H1 (cell line): ENCODE data around the gene PTPN2. TPM values are rescaled to one million over a fixed set of nuclear protein-coding genes. Genes with fewer than 3 reads are reported as not detected.

Source experiments
- CTCF ChIA-PET: fragments of 300-600 bp; sonication (Branson Sonifier 250); formaldehyde crosslinking; loops from one replicate; lab custom pipeline; 2021; ENCODE audit not compliant: partially characterized antibody; lab: Charles Lee
- POLR2A ChIA-PET: fragments of 300-600 bp; sonication (Branson Sonifier 250); formaldehyde crosslinking; loops from one replicate; lab custom pipeline; 2021; ENCODE audit warnings: inconsistent platforms; ENCODE audit not compliant: partially characterized antibody; lab: Charles Lee
- DNase-seq, 2 experiments: peaks; one replicate each; pipeline versions ENCODE4 v3.0.0 to v3.0.0-alpha.2; 2010 to 2022; ENCODE audit warnings: low spot score in 2 of 2, low read depth in 1 of 2, mixed read lengths in 1 of 2
- FAIRE-seq: peaks from 2 replicates; lab custom pipeline; 2011; peaks lifted over from hg19 to GRCh38; lab: Jason Lieb, UNC
- H2AFZ ChIP-seq: 2 replicates; pipeline ENCODE4 v1.8.1; 2012; ENCODE audit warnings: low read length, inconsistent platforms
- H2AK5ac ChIP-seq: 2 replicates; pipeline ENCODE4 v1.6.1; 2013; ENCODE audit warnings: low read depth, low read length
- H2BK120ac ChIP-seq: replicated peaks from 2 replicates; pipeline ENCODE3; 2013; ENCODE audit warnings: low read depth, low read length, inconsistent platforms
- H2BK12ac ChIP-seq: 2 replicates; pipeline ENCODE4 v1.6.1; 2013; ENCODE audit warnings: low read depth, low read length
- H2BK15ac ChIP-seq: 2 replicates; pipeline ENCODE4 v1.6.1; 2013; ENCODE audit warnings: low read length
- H2BK20ac ChIP-seq: 2 replicates; pipeline ENCODE4 v1.6.1; 2013; ENCODE audit warnings: low read length
- H2BK5ac ChIP-seq: 2 replicates; pipeline ENCODE4 v1.6.1; 2013; ENCODE audit warnings: low read depth, low read length
- H3K14ac ChIP-seq: 2 replicates; pipeline ENCODE4 v1.6.1; 2013; ENCODE audit warnings: inconsistent platforms; ENCODE audit not compliant: insufficient read length
- H3K18ac ChIP-seq: 2 replicates; pipeline ENCODE4 v1.6.1; 2013; ENCODE audit warnings: low read length; ENCODE audit errors: extremely low read depth
- H3K23ac ChIP-seq: 2 replicates; pipeline ENCODE4 v1.6.1; 2013; ENCODE audit warnings: inconsistent platforms; ENCODE audit not compliant: insufficient read length
- H3K23me2 ChIP-seq: 2 replicates; pipeline ENCODE4 v1.6.1; 2013; ENCODE audit warnings: low read depth, low read length
- H3K27ac ChIP-seq: 2 replicates; pipeline ENCODE4 v1.6.1; 2011; ENCODE audit warnings: low read depth, low read length, inconsistent platforms
- H3K27me3 ChIP-seq, 4 experiments: replicated peaks in 1 of 4; 1 replicate in 1 of 4; 2 replicates in 3 of 4; pipeline versions ENCODE4 v1.6.1 to v1.8.1; 2011 to 2013; ENCODE audit warnings: low read length in 3 of 4, mild to moderate bottlenecking in 3 of 4, inconsistent platforms in 2 of 4, mixed read lengths in 2 of 4, moderate library complexity in 1 of 4; ENCODE audit not compliant: control insufficient read depth in 3 of 4, insufficient read depth in 3 of 4; ENCODE audit errors: extremely low read depth in 1 of 4
- H3K36me3 ChIP-seq, 4 experiments: 2 replicates each; pipeline versions ENCODE4 v1.6.1 to v1.8.1; 2011 to 2013; ENCODE audit warnings: mild to moderate bottlenecking in 4 of 4, low read length in 3 of 4, moderate library complexity in 2 of 4, control low read depth in 1 of 4, inconsistent platforms in 1 of 4; ENCODE audit not compliant: insufficient read depth in 4 of 4, control insufficient read depth in 2 of 4
- H3K4ac ChIP-seq: replicated peaks from 2 replicates; pipeline ENCODE3; 2013; ENCODE audit warnings: low read length, low read depth, mixed read lengths, inconsistent platforms; ENCODE audit not compliant: insufficient read length
- H3K4me1 ChIP-seq, 4 experiments: replicated peaks in 1 of 4; 1 replicate in 1 of 4; 2 replicates in 3 of 4; pipeline versions ENCODE4 v1.6.1 to v1.8.1; 2011 to 2013; ENCODE audit warnings: low read length in 3 of 4, inconsistent platforms in 2 of 4, mixed read lengths in 1 of 4; ENCODE audit not compliant: insufficient read depth in 4 of 4, control insufficient read depth in 3 of 4
- H3K4me2 ChIP-seq, 2 experiments: 2 replicates each; pipeline versions ENCODE4 v1.6.1 to v1.8.1; 2011 to 2013; ENCODE audit warnings: low read depth in 2 of 2, low read length in 2 of 2, control low read depth in 1 of 2, inconsistent platforms in 1 of 2, mild to moderate bottlenecking in 1 of 2; ENCODE audit not compliant: insufficient read depth in 1 of 2
- H3K4me3 ChIP-seq, 4 experiments: fragments of 200-600, 300-600 bp in 1 of 4; sonication (generic), shearing (Covaris generic), sonication (Bioruptor Twin) in 1 of 4; 2 replicates each; pipeline versions ENCODE4 v1.5.1 to v1.8.1; 2011 to 2016; ENCODE audit warnings: low read length in 4 of 4, low read depth in 3 of 4, control low read depth in 2 of 4, inconsistent platforms in 2 of 4, mild to moderate bottlenecking in 2 of 4, mixed read lengths in 1 of 4, moderate library complexity in 1 of 4; ENCODE audit not compliant: insufficient read depth in 2 of 4; ENCODE audit errors: extremely low read depth in 1 of 4
- H3K56ac ChIP-seq: replicated peaks from 2 replicates; pipeline ENCODE3; 2013; ENCODE audit warnings: low read depth, mild to moderate bottlenecking, mixed read lengths, low read length, inconsistent platforms; ENCODE audit not compliant: insufficient read length
- H3K79me1 ChIP-seq: 2 replicates; pipeline ENCODE4 v1.6.1; 2013; ENCODE audit warnings: low read depth, low read length, control low read depth
- H3K79me2 ChIP-seq, 2 experiments: 2 replicates each; pipeline versions ENCODE4 v1.6.1 to v1.8.1; 2012 to 2013; ENCODE audit warnings: low read length in 2 of 2, mild to moderate bottlenecking in 2 of 2, inconsistent platforms in 1 of 2; ENCODE audit not compliant: insufficient read depth in 2 of 2, control insufficient read depth in 1 of 2
- H3K9ac ChIP-seq, 4 experiments: replicated peaks in 1 of 4; 1 replicate in 1 of 4; 2 replicates in 3 of 4; pipeline versions ENCODE4 v1.6.1 to v1.8.1; 2011 to 2013; ENCODE audit warnings: low read depth in 3 of 4, low read length in 3 of 4, control low read depth in 2 of 4, mild to moderate bottlenecking in 2 of 4, moderate library complexity in 2 of 4, inconsistent platforms in 1 of 4; ENCODE audit errors: extremely low read depth in 1 of 4
- H3K9me3 ChIP-seq, 2 experiments: 2 replicates each; pipeline versions ENCODE4 v1.6.1 to v1.8.1; 2012 to 2013; ENCODE audit warnings: mild to moderate bottlenecking in 2 of 2, moderate library complexity in 2 of 2, control low read depth in 1 of 2, inconsistent platforms in 1 of 2, low read depth in 1 of 2, low read length in 1 of 2, mixed read lengths in 1 of 2; ENCODE audit not compliant: insufficient read depth in 2 of 2
- H4K20me1 ChIP-seq, 2 experiments: replicated peaks in 1 of 2; 2 replicates each; pipeline versions ENCODE3 to v1.8.1; 2011 to 2013; ENCODE audit warnings: inconsistent platforms in 2 of 2, low read length in 2 of 2, mild to moderate bottlenecking in 1 of 2; ENCODE audit not compliant: insufficient read depth in 2 of 2, control insufficient read depth in 1 of 2
- H4K5ac ChIP-seq: 2 replicates; pipeline ENCODE4 v1.6.1; 2013; ENCODE audit warnings: low read length, low read depth, mixed read lengths, inconsistent platforms; ENCODE audit not compliant: insufficient read length
- H4K8ac ChIP-seq: 2 replicates; pipeline ENCODE4 v1.8.0; 2013; ENCODE audit warnings: mild to moderate bottlenecking, moderate library complexity, low read length, inconsistent platforms; ENCODE audit not compliant: insufficient read depth; ENCODE audit errors: extremely low read depth
- H4K91ac ChIP-seq: replicated peaks from 2 replicates; pipeline ENCODE3; 2013; ENCODE audit warnings: low read length, mixed read lengths, inconsistent platforms; ENCODE audit not compliant: insufficient read length
- ASH2L ChIP-seq: fragments of 200-600, 300-600 bp; sonication (generic); IDR thresholded peaks from one replicate; pipeline ENCODE4 v1.7.1; 2017; ENCODE audit warnings: low read length
- CEBPB ChIP-seq: IDR thresholded peaks from 2 replicates; pipeline ENCODE4 v1.6.1; 2012; ENCODE audit warnings: low read depth, low read length
- JUND ChIP-seq: IDR thresholded peaks from 2 replicates; pipeline ENCODE4 v1.6.1; 2011; ENCODE audit warnings: mild to moderate bottlenecking, improper control_type of control experiment, low read length
- MAX ChIP-seq: IDR thresholded peaks from 2 replicates; pipeline ENCODE4 v1.6.1; 2012; ENCODE audit warnings: inconsistent platforms
- RAD21 ChIP-seq, 2 experiments: IDR thresholded peaks in 1 of 2; conservative IDR thresholded peaks in 1 of 2; 2 replicates each; pipeline ENCODE4 v1.6.1; 2011; ENCODE audit warnings: low read depth in 2 of 2, low read length in 2 of 2, improper control_type of control experiment in 1 of 2, inconsistent platforms in 1 of 2, mild to moderate bottlenecking in 1 of 2, moderate library complexity in 1 of 2
- SAP30 ChIP-seq: fragments of 300-600 bp; sonication (generic); IDR thresholded peaks from 2 replicates; pipeline ENCODE4 v1.7.1; 2012; ENCODE audit warnings: low read length, moderate library complexity, mild to moderate bottlenecking, inconsistent platforms; ENCODE audit not compliant: insufficient read depth, insufficient replicate concordance
- WGBS, 2 experiments: shearing (Covaris generic) in 1 of 2; methylation state at CpG; one replicate each; pipeline versions ENCODE4 v1.1.6 to v1.1.7; 2013 to 2015; ENCODE audit warnings: low lambda C conversion rate in 2 of 2, mixed read lengths in 2 of 2, inconsistent platforms in 1 of 2, low coverage in 1 of 2, missing lambda C conversion rate in 1 of 2; ENCODE audit not compliant: insufficient replicate concordance in 2 of 2, insufficient coverage in 1 of 2, insufficient read length in 1 of 2; ENCODE audit errors: extremely low coverage in 1 of 2, missing lambda C conversion rate in 1 of 2; 5-methylcytosine and 5-hydroxymethylcytosine counted together
- polyA plus RNA-seq, 7 experiments: library from polyadenylated mRNA; depleted of rRNA in 3 of 7; stranded (reverse) in 5 of 7; unstranded in 2 of 7; fragments of >200 nt in 5 of 7; fragments of 200-250 nt in 2 of 7; gene quantifications; 1 replicate in 5 of 7; 2 replicates in 1 of 7; 4 replicates in 1 of 7; pipeline versions ENCODE4 v1.2.1 to v1.2.3, GENCODE V29; 2011 to 2013; ENCODE audit warnings: missing spikeins in 2 of 7, mixed read lengths in 2 of 7
- total RNA-seq: library from RNA; stranded (reverse); fragmentation: NEBNext Ultra II Directional; extraction: Animal tissue kit (Norgen Biotek cat#: 25700); gene quantifications from 2 replicates; pipeline ENCODE4 v1.2.1, GENCODE V29; 2021

Gene PTPN2
- total and polyA plus RNA-seq, 2 of the 8 experiments (the other 6 are each of a cell fraction or from before 2014, with no cell fraction given), result 16.4 to 54.0 TPM

DNA sequence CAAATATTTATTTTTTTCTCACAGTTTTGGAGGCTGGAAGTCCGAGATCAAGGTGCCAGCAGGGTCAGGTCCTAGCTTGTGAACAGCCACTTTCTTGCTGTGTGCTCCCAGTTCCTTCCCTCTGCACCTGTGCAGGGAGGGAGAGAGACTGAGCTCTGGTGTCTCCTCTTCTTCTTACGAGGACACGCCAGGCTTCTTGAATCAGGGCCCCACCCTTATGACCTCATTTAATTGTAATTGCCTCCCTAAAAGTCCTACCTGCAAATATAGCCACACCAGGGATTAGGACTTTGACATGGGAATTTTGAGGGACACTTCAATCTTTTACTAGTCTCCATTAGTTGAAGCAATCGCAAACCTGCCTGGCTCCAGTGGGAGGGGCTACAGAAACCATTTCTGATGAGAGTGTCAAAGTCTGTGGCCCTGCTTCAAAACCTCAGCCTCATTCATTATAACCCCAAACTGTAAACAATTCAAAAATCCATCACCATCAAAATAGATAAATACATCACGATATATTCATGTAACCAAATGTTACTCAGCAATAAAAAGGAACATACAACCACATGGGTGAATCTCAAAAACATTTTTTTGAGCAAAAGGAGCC, 45.5 kb upstream of the PTPN2 start:
- Histone ChIP-seq H2BK5ac (no peak overlapping the region), H3K36me3 (no peaks in the 10 kb centered on the region), H4K5ac (no peak overlapping the region), H3K27ac (no peak overlapping the region), H3K79me2 (no peaks in the 10 kb centered on the region), H4K8ac (no peak overlapping the region), H3K23me2 (no peaks in the 10 kb centered on the region), H3K23ac (no peak overlapping the region), H3K4me3 (no peak overlapping the region), H3K27me3 (no peaks in the 10 kb centered on the region), H2AFZ (no peak overlapping the region), H2BK15ac (no peak overlapping the region), H3K4me1 (peaks cover 0 to 5% (median 3%) of the 10 kb centered on the region in 4 experiments; a peak in 1 of 7 replicates), H3K79me1 (no peaks in the 10 kb centered on the region), H3K4me2 (no peak overlapping the region), H2BK120ac (no peak overlapping the region), H3K9ac (no peak overlapping the region), H3K9me3 (no peaks in the 10 kb centered on the region), H3K4ac (no peak overlapping the region), H3K18ac (no peak overlapping the region), H4K20me1 (no peaks in the 10 kb centered on the region), H3K56ac (no peak overlapping the region), H2BK20ac (no peak overlapping the region), H4K91ac (no peak overlapping the region), H3K14ac (no peak overlapping the region), H2AK5ac (no peak overlapping the region), H2BK12ac (no peak overlapping the region)
- TF ChIP-seq ASH2L (no peak), CEBPB (no peak), MAX (no peak), JUND (no peak), RAD21 (IDR thresholded peaks at IDR 0.05 in 1 of 2, conservative IDR thresholded peaks at IDR 0.05 in 1 of 2; ENCODE audit: low read depth in 2 of 2, low read length in 2 of 2) (no peak), SAP30 (no peak)
- WGBS, 2 experiments, result 84% methylated on average over 5 of the region's 5 CpGs; no CpG with 5 or more reads in 1 of the 2 experiments
- CTCF ChIA-PET, result interaction anchor here (0.8 to 1.1 kb wide), 2 partner anchors 37 to 43 kb away, joined by 3 to 4 read pairs; no protein-coding TSS in a partner anchor
- FAIRE-seq, result no peak
- POLR2A ChIA-PET, result interaction anchor here (0.6 kb wide), 1 partner anchor 235 kb away, joined by 3 read pairs; no protein-coding TSS in a partner anchor
- no peak for DNase-seq
